Pancreas (tissue), 10 donors: Measurements from ENCODE around the gene S100A7A. TPM values are rescaled to one million over a fixed set of nuclear protein-coding genes. Genes with fewer than 3 reads are reported as not detected.
"Not testable (repeated sequence)": the region's sequence is repeated elsewhere in the genome, so short reads cannot be mapped to it uniquely, and the experiment has no call there.

Experiments
- ATAC-seq, 4 donors: fragments of 200-7000 bp; cut with Tn5 transposase; one replicate each; pipeline versions ENCODE4 v1.8.0 to v1.9.1; 2020; ENCODE audit warnings: mild to moderate bottlenecking in 4 of 4, moderate library complexity in 4 of 4
- DNase-seq, 6 donors: peaks; one replicate each; pipeline ENCODE4 v3.0.0-alpha.2; 2020
- FAIRE-seq: peaks from 2 replicates; lab custom pipeline; 2012; peaks lifted over from hg19 to GRCh38; lab: Jason Lieb, UNC
- H3K27ac ChIP-seq, 4 donors: fragments of 200-600 bp; sonication (generic); 1 replicate in 3 of 4; 2 replicates in 1 of 4; pipeline versions ENCODE4 v1.5.0 to v1.8.0; 2020
- H3K27me3 ChIP-seq, 4 donors: fragments of 200-600 bp; one replicate each; pipeline ENCODE4 v1.8.0; 2021
- H3K36me3 ChIP-seq, 3 donors: fragments of 200-600 bp; sonication (generic) in 1 of 3; one replicate each; pipeline versions ENCODE4 v1.5.0 to v1.8.0; 2020 to 2021
- H3K4me1 ChIP-seq, 3 donors: fragments of 200-600 bp; one replicate each; pipeline ENCODE4 v1.8.0; 2021
- H3K4me3 ChIP-seq, 4 donors: fragments of 200-600 bp; sonication (generic) in 2 of 4; one replicate each; pipeline versions ENCODE4 v1.5.0 to v1.8.0; 2020 to 2021
- H3K9me3 ChIP-seq, 4 donors: fragments of 200-600 bp; one replicate each; pipeline ENCODE4 v1.8.0; 2021
- whole genome bisulfite sequencing, 2 donors: extraction: QIAGEN DNeasy Blood & Tissue Kit; methylation state at CpG; one replicate each; pipeline ENCODE4 v1.1.7; 2013; 5-methylcytosine and 5-hydroxymethylcytosine counted together
- intact Hi-C, 3 donors: fragments of 100-400 bp; cut with DNase I; formaldehyde crosslinking; loops; one replicate each; pipeline versions ENCODE4 v1.11.1 to v1.14.2; 2022
- polyA plus RNA-seq, 2 donors: library from polyadenylated mRNA; stranded (reverse); fragments of 200-250 nt; gene quantifications; one replicate each; pipeline ENCODE4 v1.2.3, GENCODE V29; 2013
- total RNA-seq, 6 donors: library from RNA; stranded (reverse); fragmentation: NEBNext Ultra II Directional in 4 of 6; extraction: Animal tissue kit (Norgen Biotek cat#: 25700) in 4 of 6; gene quantifications; one replicate each; pipeline versions ENCODE4 v1.2.1 to v1.2.4, GENCODE V29; 2021 to 2023
- TF ChIP-seq, protein P1 (sequence below), 4 donors: fragments of 200-600 bp; sonication (generic) in 3 of 4; IDR thresholded peaks; one replicate each; pipeline versions ENCODE4 v1.5.0 to v1.8.0; 2021; ENCODE audit warnings: antibody characterized with exemption in 4 of 4
- donor health status: healthy with polysubstance abuse.
- donor health status: DM: no; HTN: no; CAD: no; lungs with moderate emphysema.
- donor health status: DM: no; HTN: no; CAD: no.
- donor health status: control.
- donor health status: control.
- donor health status: Bipolar disorder and iron deficiency.
- donor health status: DM: yes; HTN: yes; CAD: no.
- donor health status: DM: no; HTN: no; CAD: no.
- donor health status: DM: no; HTN: no; CAD: no.
- donor health status: DM: yes; HTN: yes; CAD: no.

The S100A7A gene
- total and polyA plus RNA-seq, 8 donors = not detected

GRCh38 chr1:153443486-153443885 is 27.2 kb downstream of the S100A7A start:
- Histone ChIP-seq H3K4me1 (no peaks in the 10 kb centered on the region), H3K36me3 (no peaks in the 10 kb centered on the region), H3K27ac (no peak overlapping the region), H3K27me3 (no peaks in the 10 kb centered on the region), H3K4me3 (no peak overlapping the region), H3K9me3 (no peaks in the 10 kb centered on the region)
- no peak for ATAC-seq
- 36 to 37% methylated on average over 4 of the region's 4 CpGs for WGBS, 2 donors
- DNase-seq = no peak
- TF ChIP-seq, protein P1, sequence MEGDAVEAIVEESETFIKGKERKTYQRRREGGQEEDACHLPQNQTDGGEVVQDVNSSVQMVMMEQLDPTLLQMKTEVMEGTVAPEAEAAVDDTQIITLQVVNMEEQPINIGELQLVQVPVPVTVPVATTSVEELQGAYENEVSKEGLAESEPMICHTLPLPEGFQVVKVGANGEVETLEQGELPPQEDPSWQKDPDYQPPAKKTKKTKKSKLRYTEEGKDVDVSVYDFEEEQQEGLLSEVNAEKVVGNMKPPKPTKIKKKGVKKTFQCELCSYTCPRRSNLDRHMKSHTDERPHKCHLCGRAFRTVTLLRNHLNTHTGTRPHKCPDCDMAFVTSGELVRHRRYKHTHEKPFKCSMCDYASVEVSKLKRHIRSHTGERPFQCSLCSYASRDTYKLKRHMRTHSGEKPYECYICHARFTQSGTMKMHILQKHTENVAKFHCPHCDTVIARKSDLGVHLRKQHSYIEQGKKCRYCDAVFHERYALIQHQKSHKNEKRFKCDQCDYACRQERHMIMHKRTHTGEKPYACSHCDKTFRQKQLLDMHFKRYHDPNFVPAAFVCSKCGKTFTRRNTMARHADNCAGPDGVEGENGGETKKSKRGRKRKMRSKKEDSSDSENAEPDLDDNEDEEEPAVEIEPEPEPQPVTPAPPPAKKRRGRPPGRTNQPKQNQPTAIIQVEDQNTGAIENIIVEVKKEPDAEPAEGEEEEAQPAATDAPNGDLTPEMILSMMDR (IDR thresholded peaks at IDR 0.05) = no peak
- intact Hi-C loops = no loop called here
- no peak for FAIRE-seq

GRCh38 chr1:153444078-153444477 is 27.8 kb downstream of the S100A7A start:
- WGBS, 2 donors = 34 to 58% methylated on average over 5 of the region's 5 CpGs
- Histone ChIP-seq H3K36me3 (no peaks in the 10 kb centered on the region), H3K27ac (no peak overlapping the region), H3K27me3 (no peaks in the 10 kb centered on the region), H3K4me3 (no peak overlapping the region), H3K4me1 (no peaks in the 10 kb centered on the region), H3K9me3 (no peaks in the 10 kb centered on the region)
- DNase-seq (no peak), ATAC-seq (no peak), FAIRE-seq (no peak)
- TF ChIP-seq, protein P1 (IDR thresholded peaks at IDR 0.05) = no peak
- intact Hi-C loops = no loop called here

DNA sequence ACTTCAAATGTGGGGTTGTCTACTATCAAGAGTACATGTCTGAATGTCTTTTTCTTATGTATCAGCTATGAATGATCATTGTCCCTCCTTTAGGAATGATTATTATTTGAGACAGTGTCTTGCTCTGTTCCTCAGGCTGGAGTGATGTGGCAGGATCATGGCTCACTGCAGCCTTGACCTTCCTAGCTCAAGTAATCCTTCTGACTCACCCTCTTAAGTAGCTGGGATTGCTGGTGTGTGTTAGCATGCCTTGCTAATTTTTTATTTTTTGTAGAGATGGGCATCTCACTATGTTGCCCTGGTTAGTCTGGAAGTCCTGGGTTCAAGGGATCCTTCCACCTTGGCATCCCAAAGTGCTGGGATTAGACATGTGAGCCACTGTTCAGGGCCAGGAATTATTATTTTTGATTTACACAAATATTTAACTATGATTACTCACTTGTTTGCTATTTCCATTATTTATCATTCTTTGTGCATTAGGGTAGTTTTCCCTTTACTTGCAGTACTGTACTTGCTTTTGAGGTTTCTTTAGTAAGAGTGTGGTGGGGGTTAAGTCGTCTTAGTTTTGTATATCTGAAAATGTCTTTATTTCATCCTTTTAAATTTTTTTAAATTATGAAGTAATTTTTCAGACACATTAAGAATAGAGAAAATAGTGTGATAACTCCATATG is 31.3 kb downstream of the S100A7A start:
- Histone ChIP-seq H3K36me3 (no peaks in the 10 kb centered on the region), H3K27me3 (peaks cover 0 to 15% (median 0%) of the 10 kb centered on the region in 4 donors), H3K27ac (no peak overlapping the region), H3K4me1 (no peaks in the 10 kb centered on the region), H3K9me3 (no peaks in the 10 kb centered on the region), H3K4me3 (no peak overlapping the region)
- DNase-seq (no peak), ATAC-seq (no peak), FAIRE-seq (no peak)
- intact Hi-C loops = no loop called here
- TF ChIP-seq, protein P1 (IDR thresholded peaks at IDR 0.05) = no peak
- WGBS, 2 donors = 46 to 79% methylated on average over 1 of the region's 1 CpG

- H3K4me1 ChIP-seq, H3K36me3 ChIP-seq, H3K4me3 ChIP-seq, H3K9me3 ChIP-seq, H3K27ac ChIP-seq, ATAC-seq, DNase-seq, FAIRE-seq, intact Hi-C loops: not testable (repeated sequence)
- H3K27me3 ChIP-seq = peaks cover 0 to 15% (median 0%) of the 10 kb centered on the region in 4 donors
- WGBS, 2 donors = 67 to 82% methylated on average over 4 of the region's 4 CpGs
Observed at GRCh38 chr1:153448851-153449250, 32.5 kb downstream of the S100A7A start.

- Histone ChIP-seq H3K4me1 (no peaks in the 10 kb centered on the region), H3K27ac (no peak overlapping the region), H3K27me3 (peaks cover 0 to 7% (median 0%) of the 10 kb centered on the region in 4 donors), H3K9me3 (no peaks in the 10 kb centered on the region), H3K4me3 (no peak overlapping the region), H3K36me3 (no peaks in the 10 kb centered on the region)
- no peak for ATAC-seq
- TF ChIP-seq, protein P1 (IDR thresholded peaks at IDR 0.05) = no peak
- intact Hi-C loops = no loop called here
- no peak for FAIRE-seq
- WGBS, 2 donors = 15 to 36% methylated on average over 1 of the region's 1 CpG
- DNase-seq = no peak
Observed at GRCh38 chr1:153456396-153456795, 40.1 kb downstream of the S100A7A start.
